Measurements from ENCODE around the gene MESP1. TPM values are rescaled to one million over a fixed set of nuclear protein-coding genes. Genes with fewer than 3 reads are reported as not detected.
A peak's percentile ranks its signal among the peaks of the same experiment; 100 is the strongest.

Gene MESP1
- total and polyA plus RNA-seq, 2 experiments from 2014 or later = 0.50 to 2.7 TPM

- H4K20me1 ChIP-seq (ENCODE audit: insufficient read depth, poor library complexity, severe bottlenecking) = no peaks in the 10 kb centered on the region
- WGBS (ENCODE audit: low lambda C conversion rate, missing lambda C conversion rate) = 87% methylated on average over 7 of the region's 7 CpGs
- no peaks in the 10 kb centered on the region for H3K36me3 ChIP-seq (replicated peaks; ENCODE audit: insufficient read depth, low read depth)
- no peaks in the 10 kb centered on the region for H3K27me3 ChIP-seq
- no peak for DNase-seq (ENCODE audit: low spot score)
- peaks cover 7% of the 10 kb centered on the region for H3K4me1 ChIP-seq (ENCODE audit: insufficient read depth)
- no peaks in the 10 kb centered on the region for H3K79me2 ChIP-seq
- no peaks in the 10 kb centered on the region for H3K9me2 ChIP-seq (replicated peaks; ENCODE audit: insufficient read depth)
- H3K4me2 ChIP-seq = no peak overlapping the region
- no peaks in the 10 kb centered on the region for H3K9me3 ChIP-seq (ENCODE audit: low read depth)
- no peak for TF ChIP-seq EZH2phosphoT487 (IDR thresholded peaks at IDR 0.05; ENCODE audit: low read depth, severe bottlenecking, unreplicated experiment)
- no peak for TF ChIP-seq EZH2 (IDR thresholded peaks at IDR 0.05; ENCODE audit: borderline replicate concordance)
- TF ChIP-seq CTCF (IDR thresholded peaks at IDR 0.05; ENCODE audit: poor library complexity) = no peak
- no peak overlapping the region for H3K27ac ChIP-seq
- no peak overlapping the region for H3K4me3 ChIP-seq
- no peak overlapping the region for H2AFZ ChIP-seq
These were observed 17.0 kb upstream of the MESP1 start for GRCh38 chr15:89768071-89768500.

GRCh38 chr15:89767411-89767915, 16.4 kb upstream of the MESP1 start:
- peaks cover 7% of the 10 kb centered on the region for H3K4me1 ChIP-seq (ENCODE audit: insufficient read depth)
- no peaks in the 10 kb centered on the region for H4K20me1 ChIP-seq (ENCODE audit: insufficient read depth, poor library complexity, severe bottlenecking)
- no peaks in the 10 kb centered on the region for H3K27me3 ChIP-seq
- TF ChIP-seq EZH2 (IDR thresholded peaks at IDR 0.05; ENCODE audit: borderline replicate concordance) (no peak), EZH2phosphoT487 (IDR thresholded peaks at IDR 0.05; ENCODE audit: low read depth, severe bottlenecking, unreplicated experiment) (no peak), CTCF (IDR thresholded peaks at IDR 0.05; ENCODE audit: poor library complexity) (no peak)
- H3K4me2 ChIP-seq = no peak overlapping the region
- no peaks in the 10 kb centered on the region for H3K9me3 ChIP-seq (ENCODE audit: low read depth)
- no peak overlapping the region for H3K27ac ChIP-seq
- H3K79me2 ChIP-seq = no peaks in the 10 kb centered on the region
- no peak overlapping the region for H3K4me3 ChIP-seq
- 76% methylated on average over 8 of the region's 8 CpGs for WGBS (ENCODE audit: low lambda C conversion rate, missing lambda C conversion rate)
- DNase-seq (ENCODE audit: low spot score) = peak; percentile 5
- H3K36me3 ChIP-seq (replicated peaks; ENCODE audit: insufficient read depth, low read depth) = no peaks in the 10 kb centered on the region
- H3K9me2 ChIP-seq (replicated peaks; ENCODE audit: insufficient read depth) = no peaks in the 10 kb centered on the region
- H2AFZ ChIP-seq = no peak overlapping the region

GRCh38 chr15:89766357-89767311, 15.6 kb upstream of the MESP1 start:
- Histone ChIP-seq H2AFZ (no peak overlapping the region), H3K9me3 (ENCODE audit: low read depth) (no peaks in the 10 kb centered on the region), H3K4me2 (no peak overlapping the region), H3K27me3 (no peaks in the 10 kb centered on the region), H4K20me1 (ENCODE audit: insufficient read depth, poor library complexity, severe bottlenecking) (no peaks in the 10 kb centered on the region), H3K79me2 (no peaks in the 10 kb centered on the region), H3K4me1 (ENCODE audit: insufficient read depth) (peaks cover 10% of the 10 kb centered on the region), H3K27ac (no peak overlapping the region), H3K36me3 (replicated peaks; ENCODE audit: insufficient read depth, low read depth) (no peaks in the 10 kb centered on the region), H3K4me3 (no peak overlapping the region), H3K9me2 (replicated peaks; ENCODE audit: insufficient read depth) (no peaks in the 10 kb centered on the region)
- WGBS (ENCODE audit: low lambda C conversion rate, missing lambda C conversion rate) = 89% methylated on average over 16 of the region's 16 CpGs
- no peak for DNase-seq (ENCODE audit: low spot score)
- TF ChIP-seq CTCF (IDR thresholded peaks at IDR 0.05; ENCODE audit: poor library complexity) (no peak), EZH2 (IDR thresholded peaks at IDR 0.05; ENCODE audit: borderline replicate concordance) (no peak), EZH2phosphoT487 (IDR thresholded peaks at IDR 0.05; ENCODE audit: low read depth, severe bottlenecking, unreplicated experiment) (no peak)
